Fibroblast of mammary gland (primary cell): Measurements from ENCODE around the gene BACE2.

Experiments used
- DNase-seq: peaks from one replicate; pipeline ENCODE4 v3.0.0-alpha.2; 2010; ENCODE audit warnings: low read depth
- H3K4me3 ChIP-seq: 2 replicates; pipeline ENCODE4 v1.5.1; 2011; ENCODE audit warnings: low read depth, mild to moderate bottlenecking, low read length, moderate library complexity; ENCODE audit not compliant: control insufficient read depth
- CTCF ChIP-seq: conservative IDR thresholded peaks from 2 replicates; pipeline ENCODE4 v1.5.1; 2011; ENCODE audit warnings: low read depth, low read length, inconsistent platforms; ENCODE audit not compliant: control insufficient read depth, insufficient read depth

BACE2 gene

GRCh38 chr21:41217671-41218385, 49.9 kb downstream of the BACE2 start:
- TF ChIP-seq CTCF, result no peak
- no peak overlapping the region for H3K4me3 ChIP-seq
- peak; percentile 79 for DNase-seq

- H3K4me3 ChIP-seq, result no peak overlapping the region
- DNase-seq, result no peak
- no peak for TF ChIP-seq CTCF
Observed at GRCh38 chr21:41219498-41220207, 51.7 kb downstream of the BACE2 start.

GRCh38 chr21:41220208-41220733, 52.3 kb downstream of the BACE2 start:
- peak; percentile 21 for DNase-seq
- H3K4me3 ChIP-seq, result no peak overlapping the region
- TF ChIP-seq CTCF, result no peak

GRCh38 chr21:41222247-41223068, 54.5 kb downstream of the BACE2 start:
- no peak for TF ChIP-seq CTCF
- peak; percentile 41 for DNase-seq
- H3K4me3 ChIP-seq, result no peak overlapping the region

GRCh38 chr21:41226853-41227252, 58.9 kb downstream of the BACE2 start:
- no peak for DNase-seq
- no peak overlapping the region for H3K4me3 ChIP-seq
- no peak for TF ChIP-seq CTCF

- TF ChIP-seq CTCF, result no peak
- no peak for DNase-seq
- no peak overlapping the region for H3K4me3 ChIP-seq
Observed at GRCh38 chr21:41227357-41228005, 59.5 kb downstream of the BACE2 start.
